ENCODE measurements around the gene KDM5A. TPM values are rescaled to one million over a fixed set of nuclear protein-coding genes. Genes with fewer than 3 reads are reported as not detected.

Gene KDM5A
- total and polyA plus RNA-seq, 10 of the 15 experiments (the other 5 are each of a cell fraction or from before 2014, with no cell fraction given): 9.0 to 59.9 (median 27.7) TPM

DNA sequence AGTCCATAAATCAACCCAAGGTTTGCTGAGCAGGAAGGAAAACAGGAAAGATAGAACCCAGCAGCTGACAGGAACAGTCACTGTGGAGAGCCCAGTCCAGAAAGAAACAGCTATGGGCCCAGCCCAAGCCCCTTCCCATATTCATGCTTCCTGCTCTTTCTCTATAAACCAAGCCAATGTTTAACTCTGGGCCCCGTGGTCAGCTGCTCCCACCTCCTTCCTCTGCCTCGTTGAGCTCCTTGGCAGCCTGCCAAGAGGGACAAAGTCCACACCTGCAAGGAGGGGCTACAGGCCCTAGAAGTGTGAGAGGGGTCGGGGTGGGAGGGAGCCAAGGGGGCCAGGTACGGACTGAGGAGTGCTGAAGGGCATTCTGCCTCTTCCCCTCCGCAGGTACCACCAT lies 136.5 kb downstream of the KDM5A start:
- no peak overlapping the region for H3K9ac ChIP-seq (ENCODE audit: control insufficient read depth, insufficient read depth, low read length)
- no peak for TF ChIP-seq RUNX3 (IDR thresholded peaks at IDR 0.05; ENCODE audit: low read length)
- TF ChIP-seq RELA (IDR thresholded peaks at IDR 0.05; ENCODE audit: borderline replicate concordance, partially characterized antibody): no peak
- no peak for TF ChIP-seq ZSCAN29 (IDR thresholded peaks at IDR 0.05)
- TF ChIP-seq BMI1 (IDR thresholded peaks at IDR 0.05; ENCODE audit: borderline replicate concordance): no peak
- TF ChIP-seq POU2F2 (IDR thresholded peaks at IDR 0.05; ENCODE audit: borderline replicate concordance, low read depth, low read length): no peak
- no peak for TF ChIP-seq ETV6 (conservative IDR thresholded peaks at IDR 0.05 in 1 of 2, IDR thresholded peaks at IDR 0.05 in 1 of 2; ENCODE audit: borderline replicate concordance in 1 of 2, low read depth in 1 of 2)
- TF ChIP-seq WRNIP1 (IDR thresholded peaks at IDR 0.05; ENCODE audit: borderline replicate concordance, low read depth, low read length): no peak
- TF ChIP-seq ATF7 (IDR thresholded peaks at IDR 0.05; ENCODE audit: low read depth): no peak
- TF ChIP-seq SIN3A (IDR thresholded peaks at IDR 0.05; ENCODE audit: low read depth, low read length): no peak
- no peak for TF ChIP-seq SUPT20H (IDR thresholded peaks at IDR 0.05; ENCODE audit: borderline replicate concordance, control insufficient read depth, low read depth, low read length)
- no peak for TF ChIP-seq SREBF2 (IDR thresholded peaks at IDR 0.05; ENCODE audit: low read length)
- TF ChIP-seq, protein P1, sequence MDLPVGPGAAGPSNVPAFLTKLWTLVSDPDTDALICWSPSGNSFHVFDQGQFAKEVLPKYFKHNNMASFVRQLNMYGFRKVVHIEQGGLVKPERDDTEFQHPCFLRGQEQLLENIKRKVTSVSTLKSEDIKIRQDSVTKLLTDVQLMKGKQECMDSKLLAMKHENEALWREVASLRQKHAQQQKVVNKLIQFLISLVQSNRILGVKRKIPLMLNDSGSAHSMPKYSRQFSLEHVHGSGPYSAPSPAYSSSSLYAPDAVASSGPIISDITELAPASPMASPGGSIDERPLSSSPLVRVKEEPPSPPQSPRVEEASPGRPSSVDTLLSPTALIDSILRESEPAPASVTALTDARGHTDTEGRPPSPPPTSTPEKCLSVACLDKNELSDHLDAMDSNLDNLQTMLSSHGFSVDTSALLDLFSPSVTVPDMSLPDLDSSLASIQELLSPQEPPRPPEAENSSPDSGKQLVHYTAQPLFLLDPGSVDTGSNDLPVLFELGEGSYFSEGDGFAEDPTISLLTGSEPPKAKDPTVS (IDR thresholded peaks at IDR 0.05; ENCODE audit: low read depth, low read length): no peak
- no peak for TF ChIP-seq NRF1 (conservative IDR thresholded peaks at IDR 0.05; ENCODE audit: low read depth, low read length)
- TF ChIP-seq SP1 (IDR thresholded peaks at IDR 0.05; ENCODE audit: low read depth, low read length): no peak
- no peak for TF ChIP-seq NR2C1 (IDR thresholded peaks at IDR 0.05)
- ATAC-seq (no peak), DNase-seq (ENCODE audit: low read depth, low spot score) (no peak), FAIRE-seq (no peak)
- peaks cover 0 to under 1% of the 10 kb centered on the region in 2 experiments; a peak in 1 of 4 replicates for H3K27me3 ChIP-seq (replicated peaks in 1 of 2; ENCODE audit: control insufficient read depth in 2 of 2, insufficient read depth in 2 of 2, low read length in 1 of 2)
- H3K4me2 ChIP-seq (ENCODE audit: control insufficient read depth, insufficient read depth): no peak overlapping the region
- H3K9me3 ChIP-seq (replicated peaks; ENCODE audit: control insufficient read depth, insufficient read depth, low read length): no peaks in the 10 kb centered on the region
- in situ Hi-C loops (cut with MboI): no loop called here
- intact Hi-C loops (cut with micrococcal nuclease; ENCODE audit: unreplicated experiment): no loop called here
- H3K36me3 ChIP-seq (ENCODE audit: control insufficient read depth in 2 of 2, insufficient read depth in 2 of 2, low read length in 1 of 2): no peaks in the 10 kb centered on the region
- SMC1A ChIA-PET (ENCODE audit: uncharacterized antibody, unreplicated experiment): no interaction called here
- 26% methylated on average over 5 of the region's 5 CpGs for WGBS (ENCODE audit: insufficient coverage, insufficient replicate concordance, low lambda C conversion rate, missing lambda C conversion rate)
- no peaks in the 10 kb centered on the region for H4K20me1 ChIP-seq (ENCODE audit: control insufficient read depth, insufficient read depth)
- no peaks in the 10 kb centered on the region for H3K4me1 ChIP-seq (ENCODE audit: control insufficient read depth, insufficient read depth, low read length)
- no peak overlapping the region for H3K4me3 ChIP-seq
- BruUV-seq (replicated peaks): no TSS peak
- H3K79me2 ChIP-seq (ENCODE audit: control insufficient read depth, insufficient read depth, low read length): no peaks in the 10 kb centered on the region
- no peak overlapping the region for H3K27ac ChIP-seq (ENCODE audit: control insufficient read depth, insufficient read depth)
- POLR2A ChIA-PET: no interaction called here
- RAD21 ChIA-PET (ENCODE audit: unreplicated experiment): no interaction called here
- H2AFZ ChIP-seq (ENCODE audit: control insufficient read depth, low read depth, low read length): no peak overlapping the region
- CTCF ChIA-PET: no interaction called here
